K562 (cell line): ENCODE data around the gene NAPA. TPM values are rescaled to one million over a fixed set of nuclear protein-coding genes. Genes with fewer than 3 reads are reported as not detected.

Source experiments
- ATAC-seq: fragments of 200-7000 bp; cut with Tn5 transposase; 3 replicates; pipeline ENCODE4 v1.9.1; 2020; ENCODE audit warnings: moderate library complexity
- BruUV-seq: library from RNA; stranded (reverse); fragments of 400-500 nt; replicated peaks from 2 replicates; lab custom pipeline; 2021; lab: Mats Ljungman, UMichigan
- CTCF ChIA-PET: fragments of 300-600 bp; formaldehyde crosslinking; extraction: SDS; loops from one replicate; lab custom pipeline; 2021; ENCODE audit warnings: low intra/inter-chr PET ratio; lab: Yijun Ruan, JAX
- POLR2A ChIA-PET: fragments of 300-600, 350-650 bp; sonication (Branson Sonifier 250); formaldehyde crosslinking; extraction: SDS; loops from one replicate; lab custom pipeline; 2021; ENCODE audit warnings: antibody characterized with exemption, inconsistent platforms; lab: Yijun Ruan, JAX
- DNase-seq, 4 experiments: peaks; one replicate each; pipeline versions ENCODE4 v3.0.0 to v3.0.0-alpha.2; 2011 to 2018; ENCODE audit warnings: low spot score in 3 of 4, mixed read lengths in 3 of 4; ENCODE audit errors: extremely low read depth in 1 of 4
- FAIRE-seq: peaks from 2 replicates; lab custom pipeline; 2011; peaks lifted over from hg19 to GRCh38; lab: Jason Lieb, UNC
- H2AFZ ChIP-seq: 2 replicates; pipeline ENCODE4 v1.6.0; 2011; ENCODE audit warnings: low read depth, low read length, control low read depth, inconsistent platforms
- H3K27ac ChIP-seq: fragments of 200-600 bp; 3 replicates; pipeline ENCODE4 v1.8.0; 2011; ENCODE audit warnings: low read depth, mild to moderate bottlenecking, control low read depth, inconsistent platforms, low read length, moderate library complexity, mixed read lengths; ENCODE audit errors: extremely low read depth
- H3K27me3 ChIP-seq, 2 experiments: fragments of 300-600 bp in 1 of 2; 2 replicates in 1 of 2; 3 replicates in 1 of 2; pipeline versions ENCODE4 v1.6.0 to v1.8.0; 2011; ENCODE audit warnings: inconsistent platforms in 2 of 2, low read length in 2 of 2, mild to moderate bottlenecking in 1 of 2, mixed read lengths in 1 of 2, moderate library complexity in 1 of 2; ENCODE audit not compliant: control insufficient read depth in 2 of 2, insufficient read depth in 2 of 2
- H3K36me3 ChIP-seq: fragments of 300-600 bp; 3 replicates; pipeline ENCODE4 v1.8.0; 2011; ENCODE audit warnings: mild to moderate bottlenecking, low read length, inconsistent platforms; ENCODE audit not compliant: control insufficient read depth, insufficient read depth
- H3K4me1 ChIP-seq, 2 experiments: fragments of 200-600 bp in 1 of 2; replicated peaks in 1 of 2; 2 replicates in 1 of 2; 3 replicates in 1 of 2; pipeline versions ENCODE4 v1.5.1 to v1.8.0; 2011; ENCODE audit warnings: inconsistent platforms in 2 of 2, low read length in 2 of 2, mild to moderate bottlenecking in 1 of 2, mixed read lengths in 1 of 2, moderate library complexity in 1 of 2; ENCODE audit not compliant: control insufficient read depth in 2 of 2, insufficient read depth in 2 of 2
- H3K4me2 ChIP-seq: 2 replicates; pipeline ENCODE4 v1.6.1; 2011; ENCODE audit warnings: low read length, control low read depth, inconsistent platforms, mixed read lengths; ENCODE audit not compliant: insufficient read depth
- H3K4me3 ChIP-seq: fragments of 200-600 bp; sonication (generic), shearing (Covaris generic); 2 replicates; pipeline ENCODE4 v1.5.1; 2016; ENCODE audit warnings: control low read depth, inconsistent platforms
- H3K79me2 ChIP-seq: fragments of 200-600 bp; 3 replicates; pipeline ENCODE4 v1.8.0; 2011; ENCODE audit warnings: low read length, inconsistent platforms; ENCODE audit not compliant: control insufficient read depth, insufficient read depth
- H3K9ac ChIP-seq, 2 experiments: 2 replicates each; pipeline versions ENCODE4 v1.6.0 to v1.6.1; 2011; ENCODE audit warnings: low read depth in 2 of 2, low read length in 2 of 2, control low read depth in 1 of 2, inconsistent platforms in 1 of 2, mild to moderate bottlenecking in 1 of 2, mixed read lengths in 1 of 2; ENCODE audit not compliant: insufficient read depth in 1 of 2
- H3K9me1 ChIP-seq: one replicate; pipeline ENCODE4 v1.6.0; 2011; ENCODE audit warnings: inconsistent platforms, mild to moderate bottlenecking, low read length, moderate library complexity; ENCODE audit not compliant: control insufficient read depth, insufficient read depth
- H3K9me3 ChIP-seq: replicated peaks from 2 replicates; pipeline ENCODE4 v1.5.1; 2011; ENCODE audit warnings: low read depth, low read length, inconsistent platforms; ENCODE audit not compliant: control insufficient read depth, insufficient read depth
- H4K20me1 ChIP-seq: replicated peaks from 2 replicates; pipeline ENCODE4 v1.6.1; 2011; ENCODE audit warnings: low read length, inconsistent platforms, mixed read lengths; ENCODE audit not compliant: control insufficient read depth, insufficient read depth
- KDM2B ChIP-seq: fragments of 250-450 bp; sonication (Bioruptor Pico); IDR thresholded peaks from 2 replicates; pipeline ENCODE4 v1.8.0; 2021; ENCODE audit warnings: mild to moderate bottlenecking, moderate library complexity
- SRF ChIP-seq, 2 experiments: fragments of 250-450, 450-650 bp in 1 of 2; sonication (Bioruptor Pico) in 1 of 2; sonication (generic) in 1 of 2; formaldehyde crosslinking; IDR thresholded peaks; 2 replicates each; pipeline versions ENCODE4 v1.5.0 to v1.5.1; 2020 to 2022; ENCODE audit warnings: mild to moderate bottlenecking in 1 of 2, missing genetic modification reagents in 1 of 2
- SUPT5H ChIP-seq: fragments of 450-650 bp; IDR thresholded peaks from 2 replicates; pipeline ENCODE4 v1.6.1; 2016
- ZKSCAN8 ChIP-seq: fragments of 200-800 bp; sonication (Bioruptor generic); IDR thresholded peaks from 2 replicates; pipeline ENCODE4 v1.6.1; 2016; ENCODE audit warnings: missing genetic modification characterization, missing compliant biosample characterization
- WGBS: fragments of 100-300 bp; shearing (Covaris generic); methylation state at CpG from one replicate; pipeline ENCODE4 v1.1.6; 2016; ENCODE audit warnings: low coverage, mixed read lengths; ENCODE audit not compliant: insufficient coverage; ENCODE audit errors: missing lambda C conversion rate; 5-methylcytosine and 5-hydroxymethylcytosine counted together
- in situ Hi-C: fragments of 300-500 bp; cut with MboI; formaldehyde crosslinking; loops from 4 replicates; pipeline ENCODE4 v1.15.0; 2018; ENCODE audit warnings: inconsistent platforms, mixed read lengths
- intact Hi-C: fragments of 100-400 bp; cut with micrococcal nuclease; formaldehyde crosslinking; loops from 2 replicates; pipeline ENCODE4 v1.14.2; 2022
- polyA plus RNA-seq, 8 experiments: library from polyadenylated mRNA; depleted of rRNA in 4 of 8; stranded (reverse) in 5 of 8; unstranded in 3 of 8; fragments of >200 nt; fragmentation: Nextera tagmentation in 2 of 8; fragmentation: Illumina TruSeq in 1 of 8; extraction: Ambion mirVana in 2 of 8; extraction: Trizol in 1 of 8; gene quantifications; 2 replicates each; pipeline versions ENCODE4 v1.2.1 to v1.2.3, GENCODE V29; 2011 to 2014; ENCODE audit warnings: inconsistent platforms in 1 of 8, missing spikeins in 1 of 8
- total RNA-seq, 7 experiments: library from RNA; depleted of rRNA in 6 of 7; stranded (reverse); fragments of >200 nt in 6 of 7; fragmentation: Illumina TruSeq in 2 of 7; extraction: Trizol in 2 of 7; gene quantifications; 2 replicates each; pipeline versions ENCODE4 v1.2.1 to v1.2.3, GENCODE V29; 2011 to 2021; ENCODE audit warnings: low replicate concordance in 1 of 7
- TF ChIP-seq, protein P1 (sequence below), 2 experiments: fragments of 450-650 bp in 1 of 2; IDR thresholded peaks; 2 replicates each; pipeline ENCODE4 v1.6.1; 2011 to 2017; ENCODE audit warnings: low read depth in 2 of 2, antibody characterized with exemption in 1 of 2, borderline replicate concordance in 1 of 2, low read length in 1 of 2, mild to moderate bottlenecking in 1 of 2, mixed read lengths in 1 of 2; ENCODE audit not compliant: control insufficient read depth in 1 of 2

The NAPA gene
- total and polyA plus RNA-seq, 9 of the 15 experiments (the other 6 are each of a cell fraction or from before 2014, with no cell fraction given) = 5.4 to 98.6 (median 77.5) TPM

DNA sequence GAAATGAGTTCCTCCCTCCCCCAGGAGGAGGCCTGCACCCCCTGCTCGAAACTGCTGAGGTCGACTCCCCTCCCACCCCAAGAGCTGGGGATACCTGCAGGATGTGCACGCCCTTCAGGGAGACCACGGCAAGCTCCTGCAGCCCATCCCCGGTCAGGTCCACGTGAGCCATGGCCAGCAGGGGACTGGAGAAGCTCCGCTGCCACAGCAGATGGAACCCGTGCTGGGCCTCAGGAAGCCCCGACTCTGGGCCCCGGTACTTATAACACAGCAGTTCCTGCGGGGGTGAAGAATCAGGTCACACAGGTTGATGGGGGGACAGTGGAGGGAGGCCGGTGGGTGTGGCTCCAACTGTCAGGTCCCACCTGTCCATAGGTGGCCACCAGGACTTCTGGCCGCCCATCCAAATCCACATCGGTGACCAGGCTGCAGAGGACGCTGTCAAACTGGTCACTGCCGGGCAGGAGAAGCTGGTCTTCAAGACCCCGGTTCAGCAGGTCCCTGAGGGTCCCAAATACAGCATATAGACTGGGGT lies 38.4 kb downstream of the NAPA start:
- ChIA-PET CTCF (no interaction called here), POLR2A (interaction anchor here (0.6 to 0.7 kb wide), 2 partner anchors 132 to 188 kb away, joined by 3 read pairs; no protein-coding TSS in a partner anchor)
- 48% methylated on average over 16 of the region's 17 CpGs for WGBS
- DNase-seq (no peak), FAIRE-seq (no peak), ATAC-seq (no peak)
- H2AFZ ChIP-seq = no peak overlapping the region
- H4K20me1 ChIP-seq = peaks cover 4% of the 10 kb centered on the region; the same call in 1 of the 2 replicates
- no peak overlapping the region for H3K27ac ChIP-seq
- H3K4me2 ChIP-seq = no peak overlapping the region
- in situ Hi-C loops (no loop called here), intact Hi-C loops (no loop called here)
- H3K4me3 ChIP-seq = no peak overlapping the region
- no peaks in the 10 kb centered on the region for H3K27me3 ChIP-seq
- no peaks in the 10 kb centered on the region for H3K9me3 ChIP-seq
- no peaks in the 10 kb centered on the region for H3K36me3 ChIP-seq
- TF ChIP-seq SRF (CRISPR knock-in tag; IDR thresholded peaks at IDR 0.05) (no peak), SUPT5H (no peak), ZKSCAN8 (CRISPR knock-in tag) (no peak), KDM2B (CRISPR knock-in tag) (no peak)
- TF ChIP-seq, protein P1, sequence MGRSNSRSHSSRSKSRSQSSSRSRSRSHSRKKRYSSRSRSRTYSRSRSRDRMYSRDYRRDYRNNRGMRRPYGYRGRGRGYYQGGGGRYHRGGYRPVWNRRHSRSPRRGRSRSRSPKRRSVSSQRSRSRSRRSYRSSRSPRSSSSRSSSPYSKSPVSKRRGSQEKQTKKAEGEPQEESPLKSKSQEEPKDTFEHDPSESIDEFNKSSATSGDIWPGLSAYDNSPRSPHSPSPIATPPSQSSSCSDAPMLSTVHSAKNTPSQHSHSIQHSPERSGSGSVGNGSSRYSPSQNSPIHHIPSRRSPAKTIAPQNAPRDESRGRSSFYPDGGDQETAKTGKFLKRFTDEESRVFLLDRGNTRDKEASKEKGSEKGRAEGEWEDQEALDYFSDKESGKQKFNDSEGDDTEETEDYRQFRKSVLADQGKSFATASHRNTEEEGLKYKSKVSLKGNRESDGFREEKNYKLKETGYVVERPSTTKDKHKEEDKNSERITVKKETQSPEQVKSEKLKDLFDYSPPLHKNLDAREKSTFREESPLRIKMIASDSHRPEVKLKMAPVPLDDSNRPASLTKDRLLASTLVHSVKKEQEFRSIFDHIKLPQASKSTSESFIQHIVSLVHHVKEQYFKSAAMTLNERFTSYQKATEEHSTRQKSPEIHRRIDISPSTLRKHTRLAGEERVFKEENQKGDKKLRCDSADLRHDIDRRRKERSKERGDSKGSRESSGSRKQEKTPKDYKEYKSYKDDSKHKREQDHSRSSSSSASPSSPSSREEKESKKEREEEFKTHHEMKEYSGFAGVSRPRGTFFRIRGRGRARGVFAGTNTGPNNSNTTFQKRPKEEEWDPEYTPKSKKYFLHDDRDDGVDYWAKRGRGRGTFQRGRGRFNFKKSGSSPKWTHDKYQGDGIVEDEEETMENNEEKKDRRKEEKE (IDR thresholded peaks at IDR 0.05; ENCODE audit: borderline replicate concordance in 1 of 2, control insufficient read depth in 1 of 2, low read depth in 2 of 2, low read length in 1 of 2) = no peak
- no TSS peak for BruUV-seq
- H3K79me2 ChIP-seq = no peaks in the 10 kb centered on the region
- H3K9ac ChIP-seq = no peak overlapping the region
- peaks cover 8 to 37% of the 10 kb centered on the region in 2 experiments; a peak in 4 of 5 replicates for H3K4me1 ChIP-seq
- H3K9me1 ChIP-seq = no peaks in the 10 kb centered on the region
